ENCODE data around the gene ADGRE2.

ADGRE2 gene

DNA sequence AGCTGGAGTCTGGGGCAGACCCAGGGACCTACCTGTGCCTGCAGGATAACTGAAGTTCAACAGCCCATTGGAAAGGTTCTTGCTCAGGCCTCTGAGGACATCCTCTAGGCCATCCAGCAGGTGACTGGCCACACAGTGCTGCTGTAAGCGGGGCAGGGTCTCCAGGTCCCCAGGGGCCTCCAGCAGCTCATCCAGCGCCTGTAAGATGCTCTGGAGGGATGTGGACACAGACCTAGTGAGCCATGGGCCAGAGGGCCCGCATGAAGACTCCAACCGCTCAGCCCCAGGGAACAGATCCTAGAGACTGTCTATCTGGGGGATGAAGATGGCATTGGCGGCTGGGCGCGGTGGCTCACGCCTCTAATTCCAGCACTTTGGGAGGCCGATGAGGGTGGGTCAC lies 14.0 kb downstream of the ADGRE2 start:
- TF ChIP-seq, protein P1, sequence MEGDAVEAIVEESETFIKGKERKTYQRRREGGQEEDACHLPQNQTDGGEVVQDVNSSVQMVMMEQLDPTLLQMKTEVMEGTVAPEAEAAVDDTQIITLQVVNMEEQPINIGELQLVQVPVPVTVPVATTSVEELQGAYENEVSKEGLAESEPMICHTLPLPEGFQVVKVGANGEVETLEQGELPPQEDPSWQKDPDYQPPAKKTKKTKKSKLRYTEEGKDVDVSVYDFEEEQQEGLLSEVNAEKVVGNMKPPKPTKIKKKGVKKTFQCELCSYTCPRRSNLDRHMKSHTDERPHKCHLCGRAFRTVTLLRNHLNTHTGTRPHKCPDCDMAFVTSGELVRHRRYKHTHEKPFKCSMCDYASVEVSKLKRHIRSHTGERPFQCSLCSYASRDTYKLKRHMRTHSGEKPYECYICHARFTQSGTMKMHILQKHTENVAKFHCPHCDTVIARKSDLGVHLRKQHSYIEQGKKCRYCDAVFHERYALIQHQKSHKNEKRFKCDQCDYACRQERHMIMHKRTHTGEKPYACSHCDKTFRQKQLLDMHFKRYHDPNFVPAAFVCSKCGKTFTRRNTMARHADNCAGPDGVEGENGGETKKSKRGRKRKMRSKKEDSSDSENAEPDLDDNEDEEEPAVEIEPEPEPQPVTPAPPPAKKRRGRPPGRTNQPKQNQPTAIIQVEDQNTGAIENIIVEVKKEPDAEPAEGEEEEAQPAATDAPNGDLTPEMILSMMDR (IDR thresholded peaks at IDR 0.05; ENCODE audit: low read depth, low read length) = no peak
- TF ChIP-seq POLR2A (IDR thresholded peaks at IDR 0.05; ENCODE audit: extremely low read depth, insufficient read length) = no peak
- TF ChIP-seq MYC (IDR thresholded peaks at IDR 0.05; ENCODE audit: low read depth, low read length) = no peak
- no peak overlapping the region for H3K4me3 ChIP-seq (ENCODE audit: low read depth, low read length)
- DNase-seq (ENCODE audit: low read depth) = no peak

DNA sequence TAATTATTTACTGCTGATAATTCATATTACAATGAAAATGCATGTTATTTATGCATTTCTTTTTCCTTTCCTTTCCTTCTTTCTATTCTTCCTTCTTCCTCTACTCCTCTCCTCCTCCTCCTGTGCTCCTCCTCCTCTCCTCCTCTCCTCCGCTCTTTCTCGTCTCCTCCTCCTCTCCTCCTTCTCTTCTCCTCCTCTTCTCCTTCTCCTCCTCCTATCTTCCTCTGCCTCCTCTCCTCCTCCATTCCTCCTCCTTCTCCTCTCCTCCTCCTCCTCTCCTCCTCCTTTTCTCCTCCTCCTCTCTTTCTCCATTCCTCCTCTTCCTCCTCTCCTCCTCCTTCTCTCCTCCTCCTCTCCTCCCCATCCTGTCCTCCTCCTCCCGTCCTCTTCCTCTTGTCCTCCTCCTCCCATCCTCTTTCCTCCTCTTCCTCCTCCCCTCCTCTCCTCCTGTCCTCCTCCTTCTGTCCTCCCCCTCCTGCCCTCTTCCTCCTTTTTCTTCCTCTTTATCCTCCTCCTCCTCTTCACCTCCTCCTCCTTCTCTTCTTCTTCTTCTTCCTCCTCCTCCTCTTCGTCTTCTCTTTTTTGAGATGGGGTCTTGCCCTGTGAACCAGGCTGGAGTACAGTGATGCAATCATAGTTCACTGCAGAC lies 14.7 kb downstream of the ADGRE2 start:
- H3K4me3 ChIP-seq (ENCODE audit: low read depth, low read length) = no peak overlapping the region
- TF ChIP-seq, protein P2, sequence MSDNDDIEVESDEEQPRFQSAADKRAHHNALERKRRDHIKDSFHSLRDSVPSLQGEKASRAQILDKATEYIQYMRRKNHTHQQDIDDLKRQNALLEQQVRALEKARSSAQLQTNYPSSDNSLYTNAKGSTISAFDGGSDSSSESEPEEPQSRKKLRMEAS (IDR thresholded peaks at IDR 0.05; ENCODE audit: low read depth, low read length) = no peak
- no peak for TF ChIP-seq MYC (IDR thresholded peaks at IDR 0.05; ENCODE audit: low read depth, low read length)
- TF ChIP-seq, protein P1 (IDR thresholded peaks at IDR 0.05; ENCODE audit: low read depth, low read length) = no peak
- no peak for DNase-seq (ENCODE audit: low read depth)

DNA sequence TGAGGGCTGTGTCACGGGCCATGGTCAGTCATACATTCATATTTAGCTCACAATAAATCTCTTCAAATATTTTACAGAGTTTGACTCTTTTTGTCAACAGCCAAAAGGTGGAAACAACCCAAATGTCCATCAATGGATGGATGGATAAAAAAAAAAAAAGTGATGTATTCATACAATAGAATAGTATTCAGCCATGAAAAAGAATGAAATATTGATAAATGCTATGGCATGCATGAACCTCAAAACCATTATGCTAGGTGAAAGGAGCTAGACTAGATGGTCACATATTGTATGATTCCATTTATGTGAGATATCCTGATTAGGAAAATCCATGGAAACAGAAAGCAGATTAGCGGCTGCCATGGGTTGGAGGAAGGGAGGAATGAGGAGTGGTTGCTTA lies 16.2 kb downstream of the ADGRE2 start:
- no peak for TF ChIP-seq POLR2A (IDR thresholded peaks at IDR 0.05; ENCODE audit: extremely low read depth, insufficient read length)
- TF ChIP-seq, protein P2 (IDR thresholded peaks at IDR 0.05; ENCODE audit: low read depth, low read length) = no peak
- TF ChIP-seq MYC (IDR thresholded peaks at IDR 0.05; ENCODE audit: low read depth, low read length) = no peak
- TF ChIP-seq, protein P1 (IDR thresholded peaks at IDR 0.05; ENCODE audit: low read depth, low read length) = no peak
- no peak for DNase-seq (ENCODE audit: low read depth)
- H3K4me3 ChIP-seq (ENCODE audit: low read depth, low read length) = no peak overlapping the region

DNA sequence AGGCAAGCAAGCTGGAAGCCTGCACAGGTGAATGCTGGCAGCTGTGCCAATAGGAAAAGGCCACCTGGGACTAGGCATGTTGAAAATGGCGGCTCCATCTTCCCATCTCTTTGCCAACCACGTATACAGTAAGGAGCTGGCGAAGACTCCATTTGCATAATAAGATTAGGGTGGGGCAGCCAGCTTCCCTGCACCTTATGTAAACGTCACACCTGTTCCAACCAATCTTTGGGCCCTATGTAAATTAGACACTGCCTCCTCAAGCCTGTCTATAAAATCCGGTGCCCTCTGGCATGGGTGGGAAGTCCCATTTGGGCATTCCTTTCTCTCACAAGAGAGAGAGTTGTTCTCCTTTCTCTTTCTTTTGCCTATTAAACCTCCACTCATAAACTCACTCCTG lies 16.8 kb downstream of the ADGRE2 start:
- TF ChIP-seq, protein P2 (IDR thresholded peaks at IDR 0.05; ENCODE audit: low read depth, low read length) = no peak
- TF ChIP-seq, protein P1 (IDR thresholded peaks at IDR 0.05; ENCODE audit: low read depth, low read length) = no peak
- TF ChIP-seq MYC (IDR thresholded peaks at IDR 0.05; ENCODE audit: low read depth, low read length) (no peak), POLR2A (IDR thresholded peaks at IDR 0.05; ENCODE audit: extremely low read depth, insufficient read length) (no peak)
- no peak overlapping the region for H3K4me3 ChIP-seq (ENCODE audit: low read depth, low read length)
- DNase-seq (ENCODE audit: low read depth) = no peak

DNA sequence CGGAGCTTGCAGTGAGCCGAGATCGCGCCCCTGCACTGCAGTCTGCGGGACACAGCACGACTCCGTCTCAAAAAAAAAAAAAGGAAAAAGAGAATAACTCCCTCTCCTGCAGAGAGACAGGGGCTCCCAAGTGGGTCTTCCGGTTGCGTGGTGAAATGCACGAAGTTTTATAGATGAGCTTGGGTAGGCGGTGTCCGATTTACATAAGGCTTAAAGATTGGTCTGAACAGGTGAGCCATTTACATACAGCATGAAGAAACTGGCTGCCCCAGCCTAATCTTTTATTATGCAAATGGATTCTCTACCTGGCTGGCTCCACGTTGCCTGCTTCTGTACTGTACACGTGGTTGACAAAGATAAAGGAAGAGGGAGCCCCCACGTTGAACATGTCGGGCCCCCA lies 19.5 kb downstream of the ADGRE2 start:
- no peak overlapping the region for H3K4me3 ChIP-seq (ENCODE audit: low read depth, low read length)
- DNase-seq (ENCODE audit: low read depth) = no peak
- no peak for TF ChIP-seq POLR2A (IDR thresholded peaks at IDR 0.05; ENCODE audit: extremely low read depth, insufficient read length)

DNA sequence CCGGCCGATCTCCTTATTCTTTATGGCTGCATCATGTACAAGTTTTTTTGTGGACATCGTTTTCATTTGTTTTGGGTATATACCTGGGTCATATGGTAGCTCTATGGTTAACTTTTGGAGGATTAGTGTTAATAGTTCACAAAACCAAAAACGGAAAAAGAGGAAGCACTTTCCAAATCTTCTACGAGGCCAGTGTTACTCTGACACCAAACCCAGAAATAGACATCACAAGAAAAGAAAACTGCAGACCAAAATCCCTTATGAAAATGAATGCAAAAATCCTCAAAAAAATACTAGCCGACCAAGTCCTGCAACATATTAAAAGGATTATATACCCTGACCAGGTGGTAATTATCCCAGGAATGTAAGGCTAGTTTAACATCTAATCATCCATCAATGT lies 29.8 kb downstream of the ADGRE2 start:
- no peak for TF ChIP-seq MYC (IDR thresholded peaks at IDR 0.05; ENCODE audit: low read depth, low read length)
- TF ChIP-seq, protein P1 (IDR thresholded peaks at IDR 0.05; ENCODE audit: low read depth, low read length) = no peak
- no peak for TF ChIP-seq POLR2A (IDR thresholded peaks at IDR 0.05; ENCODE audit: extremely low read depth, insufficient read length)
- TF ChIP-seq, protein P2 (IDR thresholded peaks at IDR 0.05; ENCODE audit: low read depth, low read length) = no peak
- DNase-seq (ENCODE audit: low read depth) = no peak
- H3K4me3 ChIP-seq (ENCODE audit: low read depth, low read length) = no peak overlapping the region
